ENCODE measurements around the gene ACTA1. TPM values are rescaled to one million over a fixed set of nuclear protein-coding genes. Genes with fewer than 3 reads are reported as not detected.

The ACTA1 gene
- total and polyA plus RNA-seq, 2 of the 8 experiments (the other 6 are each of a cell fraction or from before 2014, with no cell fraction given) = 23.5 to 58.2 TPM

DNA sequence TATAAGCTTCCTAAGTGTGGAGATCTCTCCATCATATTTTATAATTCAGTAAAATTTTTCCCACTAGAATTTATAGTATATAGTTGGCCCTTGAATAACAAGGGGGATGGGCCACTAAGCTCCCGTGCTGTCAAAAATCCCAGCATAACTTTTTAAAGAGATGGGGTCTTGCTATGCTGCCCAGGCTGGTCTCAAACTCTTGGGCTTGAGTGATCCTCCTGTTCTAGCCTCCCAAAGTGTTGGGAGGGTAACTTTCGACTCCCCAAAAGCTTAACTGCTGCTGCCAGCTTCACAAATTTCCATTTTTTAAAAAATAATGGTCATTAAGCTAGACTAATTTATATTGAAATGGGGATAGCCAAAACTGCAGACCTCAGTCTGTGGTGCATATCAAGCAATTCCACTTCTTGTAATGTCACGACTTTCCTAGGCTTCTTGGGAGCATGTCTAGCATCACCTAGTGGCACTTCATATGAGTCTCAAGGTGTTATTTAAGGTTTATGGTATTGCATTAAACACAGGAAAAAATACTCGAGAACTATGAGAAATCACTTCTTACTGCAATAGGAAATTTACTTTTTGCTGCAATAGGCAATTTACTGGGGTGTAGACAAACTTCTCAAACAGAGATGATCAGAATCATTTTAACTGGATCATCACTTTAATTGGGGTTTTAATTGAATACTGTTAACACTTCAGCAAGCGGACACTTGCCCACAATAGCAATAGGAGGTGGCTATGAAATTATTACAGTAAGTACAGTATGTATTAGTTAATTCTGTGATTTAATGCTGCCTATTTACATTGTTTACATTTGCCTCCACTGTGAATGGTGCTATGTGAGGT lies 19.3 kb upstream of the ACTA1 start:
- CTCF ChIA-PET (ENCODE audit: partially characterized antibody) = interaction anchor here (0.6 to 2.1 kb wide), 20 partner anchors 11 to 881 kb away, joined by 3 to 12 read pairs (median 3); no protein-coding TSS in a partner anchor

More for the DNA sequence above, 19.3 kb upstream of the ACTA1 start:
- no peak overlapping the region for H3K18ac ChIP-seq (ENCODE audit: extremely low read depth, low read length)
- H3K36me3 ChIP-seq (ENCODE audit: control insufficient read depth in 2 of 4, insufficient read depth in 4 of 4, low read length in 3 of 4) = peaks cover 5 to 38% (median 17%) of the 10 kb centered on the region in 4 experiments; a peak in 6 of 8 replicates
- H4K8ac ChIP-seq (ENCODE audit: extremely low read depth, insufficient read depth, low read length) = no peak overlapping the region
- no peak overlapping the region for H3K27ac ChIP-seq (ENCODE audit: low read depth, low read length)
- no peak overlapping the region for H2BK20ac ChIP-seq (ENCODE audit: low read length)
- H3K4me2 ChIP-seq (ENCODE audit: insufficient read depth in 1 of 2, low read depth in 2 of 2, low read length in 2 of 2) = no peak overlapping the region
- H3K9ac ChIP-seq (replicated peaks in 1 of 4; ENCODE audit: extremely low read depth in 1 of 4, low read depth in 3 of 4, low read length in 3 of 4) = no peak overlapping the region
- no peak overlapping the region for H2BK5ac ChIP-seq (ENCODE audit: low read depth, low read length)
- H2BK15ac ChIP-seq (ENCODE audit: low read length) = no peak overlapping the region
- H3K56ac ChIP-seq (replicated peaks; ENCODE audit: insufficient read length, low read depth, low read length) = no peak overlapping the region
- peaks cover 0 to 1% (median 0%) of the 10 kb centered on the region in 4 experiments; a peak in 1 of 7 replicates for H3K27me3 ChIP-seq (replicated peaks in 1 of 4; ENCODE audit: control insufficient read depth in 3 of 4, extremely low read depth in 1 of 4, insufficient read depth in 3 of 4, low read length in 3 of 4)
- no peak overlapping the region for H3K14ac ChIP-seq (ENCODE audit: insufficient read length)
- H2AK5ac ChIP-seq (ENCODE audit: low read depth, low read length) = no peak overlapping the region
- no peak overlapping the region for H4K91ac ChIP-seq (replicated peaks; ENCODE audit: insufficient read length, low read length)
- no peaks in the 10 kb centered on the region; the same call in 1 of the 2 replicates for H3K23me2 ChIP-seq (ENCODE audit: low read depth, low read length)
- 86% methylated on average over 5 of the region's 5 CpGs; no CpG with 5 or more reads in 1 of the 2 experiments for WGBS, 2 experiments (ENCODE audit: extremely low coverage in 1 of 2, insufficient coverage in 1 of 2, insufficient read length in 1 of 2, insufficient replicate concordance in 2 of 2, low coverage in 1 of 2, low lambda C conversion rate in 2 of 2, missing lambda C conversion rate in 1 of 2)
- H3K4me3 ChIP-seq (ENCODE audit: extremely low read depth in 1 of 4, insufficient read depth in 2 of 4, low read depth in 3 of 4, low read length in 4 of 4) = no peak overlapping the region
- POLR2A ChIA-PET (ENCODE audit: partially characterized antibody) = interaction anchor here (0.7 to 1.6 kb wide), 4 partner anchors 19 to 114 kb away, joined by 3 to 4 read pairs (median 3); partner anchors contain the start of gene ACTA1
- no peak overlapping the region for H2BK120ac ChIP-seq (replicated peaks; ENCODE audit: low read depth, low read length)
- DNase-seq (ENCODE audit: low read depth in 1 of 2, low spot score in 2 of 2) (no peak), FAIRE-seq (no peak)
- H3K9me3 ChIP-seq (ENCODE audit: insufficient read depth in 2 of 2, low read depth in 1 of 2, low read length in 1 of 2) = no peaks in the 10 kb centered on the region
- no peaks in the 10 kb centered on the region for H3K79me2 ChIP-seq (ENCODE audit: control insufficient read depth in 1 of 2, insufficient read depth in 2 of 2, low read length in 2 of 2)
- no peaks in the 10 kb centered on the region for H3K79me1 ChIP-seq (ENCODE audit: low read depth, low read length)
- H4K5ac ChIP-seq (ENCODE audit: insufficient read length, low read depth, low read length) = no peak overlapping the region
- H3K4me1 ChIP-seq (replicated peaks in 1 of 4; ENCODE audit: control insufficient read depth in 3 of 4, insufficient read depth in 4 of 4, low read length in 3 of 4) = no peaks in the 10 kb centered on the region
- no peak overlapping the region for H2BK12ac ChIP-seq (ENCODE audit: low read depth, low read length)
- H3K4ac ChIP-seq (replicated peaks; ENCODE audit: insufficient read length, low read depth, low read length) = no peak overlapping the region
- H3K23ac ChIP-seq (ENCODE audit: insufficient read length) = no peak overlapping the region
- TF ChIP-seq, protein P1, sequence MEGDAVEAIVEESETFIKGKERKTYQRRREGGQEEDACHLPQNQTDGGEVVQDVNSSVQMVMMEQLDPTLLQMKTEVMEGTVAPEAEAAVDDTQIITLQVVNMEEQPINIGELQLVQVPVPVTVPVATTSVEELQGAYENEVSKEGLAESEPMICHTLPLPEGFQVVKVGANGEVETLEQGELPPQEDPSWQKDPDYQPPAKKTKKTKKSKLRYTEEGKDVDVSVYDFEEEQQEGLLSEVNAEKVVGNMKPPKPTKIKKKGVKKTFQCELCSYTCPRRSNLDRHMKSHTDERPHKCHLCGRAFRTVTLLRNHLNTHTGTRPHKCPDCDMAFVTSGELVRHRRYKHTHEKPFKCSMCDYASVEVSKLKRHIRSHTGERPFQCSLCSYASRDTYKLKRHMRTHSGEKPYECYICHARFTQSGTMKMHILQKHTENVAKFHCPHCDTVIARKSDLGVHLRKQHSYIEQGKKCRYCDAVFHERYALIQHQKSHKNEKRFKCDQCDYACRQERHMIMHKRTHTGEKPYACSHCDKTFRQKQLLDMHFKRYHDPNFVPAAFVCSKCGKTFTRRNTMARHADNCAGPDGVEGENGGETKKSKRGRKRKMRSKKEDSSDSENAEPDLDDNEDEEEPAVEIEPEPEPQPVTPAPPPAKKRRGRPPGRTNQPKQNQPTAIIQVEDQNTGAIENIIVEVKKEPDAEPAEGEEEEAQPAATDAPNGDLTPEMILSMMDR (IDR thresholded peaks at IDR 0.05; ENCODE audit: control extremely low read depth in 1 of 3, insufficient read depth in 1 of 3, low read depth in 1 of 3, low read length in 3 of 3) = peak in 2 of 3 experiments; percentile 52 to 67; a peak in 3 of 4 replicates
- TF ChIP-seq RAD21 (IDR thresholded peaks at IDR 0.05 in 1 of 2, conservative IDR thresholded peaks at IDR 0.05 in 1 of 2; ENCODE audit: low read depth in 2 of 2, low read length in 2 of 2) = peak; percentile 78 to 81
- TF ChIP-seq KDM1A (IDR thresholded peaks at IDR 0.05; ENCODE audit: borderline replicate concordance, low read length) = peak; percentile 79
- no peak for TF ChIP-seq KDM4A (IDR thresholded peaks at IDR 0.05; ENCODE audit: low read depth, low read length, severe bottlenecking)
- H4K20me1 ChIP-seq (replicated peaks in 1 of 2; ENCODE audit: control insufficient read depth in 1 of 2, insufficient read depth in 2 of 2, low read length in 2 of 2) = no peaks in the 10 kb centered on the region
- no peak overlapping the region for H2AFZ ChIP-seq (ENCODE audit: low read length)

Measured in H1 (cell line).